ENCODE results near the gene ADGRV1. TPM values are rescaled to one million over a fixed set of nuclear protein-coding genes. Genes with fewer than 3 reads are reported as not detected.

ADGRV1 gene
- total and polyA plus RNA-seq, 2 donors (not counting 3 experiments of a cell fraction or from before 2014, with no cell fraction given) = 0.11 to 0.55 TPM

DNA sequence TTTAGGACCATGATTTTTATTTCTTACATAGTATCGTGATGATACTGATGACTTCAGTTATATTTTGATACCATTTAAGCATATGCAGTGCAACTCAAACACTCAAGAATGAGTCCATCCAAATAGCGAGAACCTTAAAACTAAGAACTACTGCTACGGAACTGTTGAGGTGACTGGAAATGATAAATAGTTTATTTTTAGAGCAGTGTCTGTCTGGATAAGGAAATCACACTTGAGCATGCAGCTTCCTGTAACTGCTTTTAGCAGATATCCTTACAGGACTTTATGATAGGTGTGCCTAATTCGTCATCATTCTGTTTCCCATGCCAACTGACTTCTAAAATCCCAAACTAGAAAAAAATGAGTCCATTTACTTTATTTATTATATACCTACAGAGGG is 85.5 kb downstream of the ADGRV1 start:
- no peak overlapping the region for H2AFZ ChIP-seq (ENCODE audit: low read depth, low read length)
- no peaks in the 10 kb centered on the region for H3K27me3 ChIP-seq (ENCODE audit: control insufficient read depth in 2 of 2, insufficient read depth in 2 of 2, low read length in 2 of 2)
- intact Hi-C loops (cut with micrococcal nuclease) (no loop called here), dilution Hi-C loops (cut with MboI; ENCODE audit: extremely low pct_ligation_motif_present, low sequenced_read_pairs) (no loop called here)
- H3K9me3 ChIP-seq (replicated peaks; ENCODE audit: control insufficient read depth, insufficient read depth, low read length) = no peaks in the 10 kb centered on the region
- no peak overlapping the region for H3K4me3 ChIP-seq (replicated peaks in 1 of 3; ENCODE audit: insufficient read depth in 1 of 3, low read depth in 1 of 3, low read length in 3 of 3)
- DNase-seq (ENCODE audit: low read depth, low spot score) (no peak), FAIRE-seq (no peak)
- no peaks in the 10 kb centered on the region for H3K4me1 ChIP-seq (ENCODE audit: control insufficient read depth, extremely low read depth, insufficient read depth, low read length)
- H3K4me2 ChIP-seq (ENCODE audit: insufficient read depth, low read length) = no peak overlapping the region
- TF ChIP-seq MYC (IDR thresholded peaks at IDR 0.05; ENCODE audit: low read depth, low read length) (no peak), EZH2 (IDR thresholded peaks at IDR 0.05; ENCODE audit: borderline replicate concordance, low read depth, low read length, severe bottlenecking) (no peak)
- POLR2A ChIA-PET = no interaction called here
- no peaks in the 10 kb centered on the region for H3K9me1 ChIP-seq (replicated peaks; ENCODE audit: control insufficient read depth, extremely low read depth, insufficient read depth, low read length)
- no TSS peak for BruUV-seq (replicated peaks)
- H3K9ac ChIP-seq (replicated peaks; ENCODE audit: extremely low read depth, insufficient read depth, low read length) = no peak overlapping the region
- H3K36me3 ChIP-seq (ENCODE audit: control insufficient read depth in 2 of 2, extremely low read depth in 1 of 2, insufficient read depth in 2 of 2, low read length in 2 of 2) = no peaks in the 10 kb centered on the region
- no peaks in the 10 kb centered on the region for H4K20me1 ChIP-seq (replicated peaks; ENCODE audit: control insufficient read depth, extremely low read depth, insufficient read depth, low read length)
- no peaks in the 10 kb centered on the region for H3K79me2 ChIP-seq (ENCODE audit: control insufficient read depth, insufficient read depth, low read length)
- CTCF ChIA-PET = no interaction called here
- no peak overlapping the region for H3K27ac ChIP-seq (ENCODE audit: insufficient read depth, low read depth, low read length)

DNA sequence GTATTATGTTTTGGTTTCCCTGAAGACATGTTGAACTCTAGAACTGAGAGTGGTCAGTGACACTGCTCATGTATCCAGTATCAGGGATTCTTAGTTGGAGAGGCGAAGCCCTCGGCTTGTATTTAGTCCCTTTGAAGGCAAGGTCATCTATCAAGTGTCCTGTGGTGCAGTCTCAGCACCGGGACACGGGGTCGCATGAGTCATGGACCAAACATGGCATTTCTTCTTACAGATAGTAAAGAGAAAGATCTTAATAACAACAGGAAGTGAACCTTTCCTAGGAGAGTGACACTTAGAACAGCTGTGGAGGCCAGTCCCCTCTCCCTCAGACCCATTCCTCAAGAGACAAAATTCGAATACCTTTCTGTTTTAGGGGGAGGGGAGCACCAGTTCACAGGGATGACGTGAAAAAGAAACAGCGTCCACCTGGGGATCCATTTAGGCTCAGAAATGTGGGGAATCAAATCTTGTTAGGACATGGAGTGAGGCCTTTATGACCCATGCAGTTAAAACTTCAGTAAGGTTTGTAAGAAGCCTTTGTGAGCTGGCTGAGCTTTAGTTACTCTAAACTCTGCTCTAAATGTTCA is 86.5 kb downstream of the ADGRV1 start:
- Histone ChIP-seq H3K9me1 (replicated peaks; ENCODE audit: control insufficient read depth, extremely low read depth, insufficient read depth, low read length) (no peaks in the 10 kb centered on the region), H3K9ac (replicated peaks; ENCODE audit: extremely low read depth, insufficient read depth, low read length) (no peak overlapping the region), H3K27me3 (ENCODE audit: control insufficient read depth in 2 of 2, insufficient read depth in 2 of 2, low read length in 2 of 2) (no peaks in the 10 kb centered on the region), H3K9me3 (replicated peaks; ENCODE audit: control insufficient read depth, insufficient read depth, low read length) (no peaks in the 10 kb centered on the region), H3K4me1 (ENCODE audit: control insufficient read depth, extremely low read depth, insufficient read depth, low read length) (no peaks in the 10 kb centered on the region), H2AFZ (ENCODE audit: low read depth, low read length) (no peak overlapping the region), H3K36me3 (ENCODE audit: control insufficient read depth in 2 of 2, extremely low read depth in 1 of 2, insufficient read depth in 2 of 2, low read length in 2 of 2) (no peaks in the 10 kb centered on the region), H4K20me1 (replicated peaks; ENCODE audit: control insufficient read depth, extremely low read depth, insufficient read depth, low read length) (no peaks in the 10 kb centered on the region), H3K27ac (ENCODE audit: insufficient read depth, low read depth, low read length) (no peak overlapping the region), H3K4me3 (replicated peaks in 1 of 3; ENCODE audit: insufficient read depth in 1 of 3, low read depth in 1 of 3, low read length in 3 of 3) (no peak overlapping the region), H3K79me2 (ENCODE audit: control insufficient read depth, insufficient read depth, low read length) (no peaks in the 10 kb centered on the region), H3K4me2 (ENCODE audit: insufficient read depth, low read length) (no peak overlapping the region)
- dilution Hi-C loops (cut with MboI; ENCODE audit: extremely low pct_ligation_motif_present, low sequenced_read_pairs) = no loop called here
- TF ChIP-seq FOS (IDR thresholded peaks at IDR 0.05; ENCODE audit: borderline replicate concordance, insufficient read depth, low read length) = no peak
- TF ChIP-seq JUN (IDR thresholded peaks at IDR 0.05; ENCODE audit: borderline replicate concordance, insufficient read depth, insufficient read length, low read depth) = no peak
- no peak for TF ChIP-seq POLR2AphosphoS5 (IDR thresholded peaks at IDR 0.05; ENCODE audit: insufficient read depth, low read depth, low read length)
- TF ChIP-seq, protein P1, sequence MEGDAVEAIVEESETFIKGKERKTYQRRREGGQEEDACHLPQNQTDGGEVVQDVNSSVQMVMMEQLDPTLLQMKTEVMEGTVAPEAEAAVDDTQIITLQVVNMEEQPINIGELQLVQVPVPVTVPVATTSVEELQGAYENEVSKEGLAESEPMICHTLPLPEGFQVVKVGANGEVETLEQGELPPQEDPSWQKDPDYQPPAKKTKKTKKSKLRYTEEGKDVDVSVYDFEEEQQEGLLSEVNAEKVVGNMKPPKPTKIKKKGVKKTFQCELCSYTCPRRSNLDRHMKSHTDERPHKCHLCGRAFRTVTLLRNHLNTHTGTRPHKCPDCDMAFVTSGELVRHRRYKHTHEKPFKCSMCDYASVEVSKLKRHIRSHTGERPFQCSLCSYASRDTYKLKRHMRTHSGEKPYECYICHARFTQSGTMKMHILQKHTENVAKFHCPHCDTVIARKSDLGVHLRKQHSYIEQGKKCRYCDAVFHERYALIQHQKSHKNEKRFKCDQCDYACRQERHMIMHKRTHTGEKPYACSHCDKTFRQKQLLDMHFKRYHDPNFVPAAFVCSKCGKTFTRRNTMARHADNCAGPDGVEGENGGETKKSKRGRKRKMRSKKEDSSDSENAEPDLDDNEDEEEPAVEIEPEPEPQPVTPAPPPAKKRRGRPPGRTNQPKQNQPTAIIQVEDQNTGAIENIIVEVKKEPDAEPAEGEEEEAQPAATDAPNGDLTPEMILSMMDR (IDR thresholded peaks at IDR 0.05; ENCODE audit: extremely low read depth in 1 of 2, insufficient read depth in 1 of 2, low read depth in 1 of 2, low read length in 2 of 2) = no peak
- DNase-seq (ENCODE audit: low read depth, low spot score) (no peak), FAIRE-seq (no peak)
- ChIA-PET CTCF (no interaction called here), POLR2A (no interaction called here)
- BruUV-seq (replicated peaks) = no TSS peak
- intact Hi-C loops (cut with micrococcal nuclease) = no loop called here
